ENCODE results near the gene CLEC4G. TPM values are rescaled to one million over a fixed set of nuclear protein-coding genes. Genes with fewer than 3 reads are reported as not detected.
A peak's percentile ranks its signal among the peaks of the same experiment; 100 is the strongest.

Gene CLEC4G
- total RNA-seq, 2 experiments from 2014 or later = not detected

GRCh38 chr19:7689165-7689564, 42.7 kb downstream of the CLEC4G start:
- no peak for ATAC-seq
- DNase-seq = no peak
- TF ChIP-seq CTCF (IDR thresholded peaks at IDR 0.05) = no peak
- Mint-ChIP-seq H3K27ac (no peak overlapping the region), H3K9me3 (no peaks in the 10 kb centered on the region), H3K4me3 (no peak overlapping the region), H3K36me3 (ENCODE audit: low read depth) (no peaks in the 10 kb centered on the region), H3K4me1 (ENCODE audit: low read depth) (peaks cover 2% of the 10 kb centered on the region), H3K27me3 (no peaks in the 10 kb centered on the region)
- ChIA-PET CTCF (no interaction called here), POLR2A (no interaction called here)
- intact Hi-C loops (cut with micrococcal nuclease) = no loop called here

- H3K27ac Mint-ChIP-seq = no peak overlapping the region
- DNase-seq = no peak
- peaks cover 7% of the 10 kb centered on the region for H3K4me1 Mint-ChIP-seq (ENCODE audit: low read depth)
- TF ChIP-seq CTCF (IDR thresholded peaks at IDR 0.05) = no peak
- no peaks in the 10 kb centered on the region for H3K9me3 Mint-ChIP-seq
- no peak overlapping the region for H3K4me3 Mint-ChIP-seq
- no peak for ATAC-seq
- H3K27me3 Mint-ChIP-seq = no peaks in the 10 kb centered on the region
- POLR2A ChIA-PET = no interaction called here
- intact Hi-C loops (cut with micrococcal nuclease) = no loop called here
- CTCF ChIA-PET = no interaction called here
- peaks cover 12% of the 10 kb centered on the region for H3K36me3 Mint-ChIP-seq (ENCODE audit: low read depth)
Observed at GRCh38 chr19:7687177-7687576, 44.7 kb downstream of the CLEC4G start.

- intact Hi-C loops (cut with micrococcal nuclease) = no loop called here
- peaks cover 12% of the 10 kb centered on the region for H3K4me1 Mint-ChIP-seq (ENCODE audit: low read depth)
- CTCF ChIA-PET = interaction anchor here (2.1 kb wide), 1 partner anchor 114 kb away, joined by 6 read pairs; no protein-coding TSS in a partner anchor
- DNase-seq (no peak), ATAC-seq (no peak)
- POLR2A ChIA-PET = interaction anchor here (0.6 to 0.9 kb wide), 2 partner anchors 113 to 131 kb away, joined by 3 read pairs; no protein-coding TSS in a partner anchor
- H3K36me3 Mint-ChIP-seq (ENCODE audit: low read depth) = peaks cover 15% of the 10 kb centered on the region
- H3K27me3 Mint-ChIP-seq = no peaks in the 10 kb centered on the region
- no peak for TF ChIP-seq CTCF (IDR thresholded peaks at IDR 0.05)
- no peaks in the 10 kb centered on the region for H3K9me3 Mint-ChIP-seq
- H3K27ac Mint-ChIP-seq = no peak overlapping the region
- no peak overlapping the region for H3K4me3 Mint-ChIP-seq
Observed at GRCh38 chr19:7685546-7686445, 46.1 kb downstream of the CLEC4G start.

- ATAC-seq (no peak), DNase-seq (no peak)
- intact Hi-C loops (cut with micrococcal nuclease) = loop anchor here (5.0 kb wide), 2 partner anchors 115 kb away; no protein-coding TSS in a partner anchor
- Mint-ChIP-seq H3K9me3 (no peaks in the 10 kb centered on the region), H3K4me3 (peak overlapping the region; percentile 92), H3K27ac (no peak overlapping the region), H3K4me1 (ENCODE audit: low read depth) (peaks cover 39% of the 10 kb centered on the region), H3K36me3 (ENCODE audit: low read depth) (peaks cover 15% of the 10 kb centered on the region), H3K27me3 (peaks cover 13% of the 10 kb centered on the region)
- CTCF ChIA-PET = interaction anchor here (3.2 to 3.6 kb wide), 2 partner anchors 13 to 118 kb away, joined by 28 to 50 read pairs; partner anchors contain the start of gene RETN
- POLR2A ChIA-PET = no interaction called here
- TF ChIP-seq CTCF (IDR thresholded peaks at IDR 0.05) = no peak
Observed at GRCh38 chr19:7682175-7682855, 49.6 kb downstream of the CLEC4G start.
